IMR-90 (cell line): Measurements from ENCODE around the gene ZMYM1. TPM values are rescaled to one million over a fixed set of nuclear protein-coding genes. Genes with fewer than 3 reads are reported as not detected.

Experiments
- ATAC-seq: fragments of 200-7000 bp; cut with Tn5 transposase; 2 replicates; pipeline ENCODE4 v1.9.1; 2020; ENCODE audit warnings: low read depth, mild to moderate bottlenecking, moderate library complexity
- BruUV-seq: library from RNA; stranded (reverse); fragments of 400-500 nt; replicated peaks from 2 replicates; lab custom pipeline; 2021; lab: Mats Ljungman, UMichigan
- CTCF ChIA-PET: fragments of 300-600 bp; formaldehyde crosslinking; extraction: SDS; loops from one replicate; lab custom pipeline; 2021; ENCODE audit warnings: antibody characterized with exemption; lab: Yijun Ruan, JAX
- POLR2A ChIA-PET: fragments of 300-600 bp; sonication (Branson Sonifier 250); formaldehyde crosslinking; loops from one replicate; lab custom pipeline; 2022; ENCODE audit warnings: antibody characterized with exemption; ENCODE audit not compliant: unreplicated experiment; lab: Charles Lee
- DNase-seq: peaks from one replicate; pipeline ENCODE4 v3.0.0; 2013
- H2AFZ ChIP-seq: replicated peaks from 2 replicates; pipeline ENCODE3; 2013; ENCODE audit warnings: low read length, mild to moderate bottlenecking; ENCODE audit not compliant: poor library complexity
- H2AK5ac ChIP-seq: 2 replicates; pipeline ENCODE4 v1.6.1; 2013; ENCODE audit warnings: low read depth, low read length, inconsistent platforms
- H2AK9ac ChIP-seq: replicated peaks from 2 replicates; pipeline ENCODE3; 2013; ENCODE audit warnings: mild to moderate bottlenecking, low read depth, low read length, moderate library complexity; ENCODE audit not compliant: poor library complexity
- H2BK120ac ChIP-seq: 2 replicates; pipeline ENCODE4 v1.6.1; 2013; ENCODE audit warnings: low read depth, low read length, inconsistent platforms
- H2BK15ac ChIP-seq: 3 replicates; pipeline ENCODE4 v1.6.1; 2013; ENCODE audit warnings: low read depth, low read length, inconsistent platforms
- H2BK20ac ChIP-seq: 2 replicates; pipeline ENCODE4 v1.6.1; 2013; ENCODE audit warnings: low read depth, mild to moderate bottlenecking, inconsistent platforms, low read length, moderate library complexity
- H2BK5ac ChIP-seq: 2 replicates; pipeline ENCODE4 v1.6.1; 2013; ENCODE audit warnings: mild to moderate bottlenecking, low read depth, low read length, inconsistent platforms; ENCODE audit not compliant: poor library complexity, severe bottlenecking
- H3K14ac ChIP-seq: replicated peaks from 2 replicates; pipeline ENCODE4 v1.6.1; 2013; ENCODE audit warnings: low read depth, low read length, inconsistent platforms
- H3K18ac ChIP-seq: 2 replicates; pipeline ENCODE4 v1.6.1; 2013; ENCODE audit warnings: low read depth, low read length, control low read depth
- H3K23ac ChIP-seq: 2 replicates; pipeline ENCODE4 v1.6.1; 2013; ENCODE audit warnings: low read depth, low read length, inconsistent platforms
- H3K27ac ChIP-seq: 2 replicates; pipeline ENCODE4 v1.5.1; 2013; ENCODE audit warnings: mild to moderate bottlenecking, control low read depth, low read length; ENCODE audit not compliant: insufficient read depth
- H3K27me3 ChIP-seq: 2 replicates; pipeline ENCODE4 v1.6.1; 2013; ENCODE audit warnings: low read length; ENCODE audit not compliant: control insufficient read depth, insufficient read depth
- H3K36me3 ChIP-seq: 2 replicates; pipeline ENCODE4 v1.6.1; 2013; ENCODE audit warnings: low read length, mixed read lengths; ENCODE audit not compliant: control insufficient read depth, insufficient read depth
- H3K4ac ChIP-seq: 2 replicates; pipeline ENCODE4 v1.6.1; 2013; ENCODE audit warnings: low read depth, low read length, inconsistent platforms
- H3K4me1 ChIP-seq: 2 replicates; pipeline ENCODE4 v1.6.1; 2013; ENCODE audit warnings: low read length, mixed read lengths; ENCODE audit not compliant: control insufficient read depth, insufficient read depth
- H3K4me2 ChIP-seq: 2 replicates; pipeline ENCODE4 v1.6.1; 2013; ENCODE audit warnings: low read depth, mild to moderate bottlenecking, control low read depth, low read length, moderate library complexity
- H3K4me3 ChIP-seq: 2 replicates; pipeline ENCODE4 v1.5.1; 2013; ENCODE audit warnings: low read depth, mild to moderate bottlenecking, control low read depth, low read length, moderate library complexity; ENCODE audit not compliant: insufficient read depth
- H3K56ac ChIP-seq: 2 replicates; pipeline ENCODE4 v1.6.1; 2013; ENCODE audit warnings: low read length, inconsistent platforms; ENCODE audit not compliant: insufficient read depth; ENCODE audit errors: extremely low read depth
- H3K79me1 ChIP-seq, 2 experiments: 2 replicates each; pipeline ENCODE4 v1.6.1; 2013; ENCODE audit warnings: low read length in 2 of 2, inconsistent platforms in 1 of 2, low read depth in 1 of 2
- H3K9ac ChIP-seq: 2 replicates; pipeline ENCODE4 v1.6.1; 2013; ENCODE audit warnings: low read depth, low read length, control low read depth
- H3K9me1 ChIP-seq: 2 replicates; pipeline ENCODE4 v1.6.1; 2013; ENCODE audit warnings: low read length, inconsistent platforms; ENCODE audit not compliant: insufficient read depth
- H3K9me3 ChIP-seq: 2 replicates; pipeline ENCODE4 v1.6.1; 2013; ENCODE audit warnings: low read length; ENCODE audit not compliant: control insufficient read depth, insufficient read depth
- H4K20me1 ChIP-seq: 2 replicates; pipeline ENCODE4 v1.6.1; 2013; ENCODE audit warnings: low read length, inconsistent platforms; ENCODE audit not compliant: insufficient read depth
- H4K5ac ChIP-seq: 2 replicates; pipeline ENCODE4 v1.6.1; 2013; ENCODE audit warnings: mild to moderate bottlenecking, low read depth, low read length, control low read depth
- H4K8ac ChIP-seq, 2 experiments: 2 replicates each; pipeline ENCODE4 v1.6.1; 2013; ENCODE audit warnings: low read depth in 2 of 2, low read length in 2 of 2, control low read depth in 1 of 2, inconsistent platforms in 1 of 2
- H4K91ac ChIP-seq: 2 replicates; pipeline ENCODE4 v1.6.1; 2013; ENCODE audit warnings: low read depth, low read length, inconsistent platforms; ENCODE audit not compliant: insufficient read depth
- BHLHE40 ChIP-seq: fragments of 150-350 bp; IDR thresholded peaks from 2 replicates; pipeline ENCODE4 v1.6.1; 2016; ENCODE audit warnings: mild to moderate bottlenecking, low read depth, low read length
- MAFK ChIP-seq: IDR thresholded peaks from 2 replicates; pipeline ENCODE4 v1.6.1; 2012; ENCODE audit warnings: low read depth, low read length, improper control_type of control experiment
- NFE2L2 ChIP-seq: fragments of 150-350 bp; IDR thresholded peaks from 2 replicates; pipeline ENCODE4 v1.6.1; 2016; ENCODE audit warnings: low read depth, mild to moderate bottlenecking, low read length
- POLR2A ChIP-seq: IDR thresholded peaks from 2 replicates; pipeline ENCODE4 v1.6.1; 2012; ENCODE audit warnings: mild to moderate bottlenecking, low read depth, low read length
- RAD21 ChIP-seq: IDR thresholded peaks from 2 replicates; pipeline ENCODE4 v1.6.1; 2012; ENCODE audit warnings: low read length, improper control_type of control experiment
- RCOR1 ChIP-seq: IDR thresholded peaks from 2 replicates; pipeline ENCODE4 v1.6.1; 2012; ENCODE audit warnings: mild to moderate bottlenecking, low read length, improper control_type of control experiment; ENCODE audit not compliant: insufficient replicate concordance
- RFX5 ChIP-seq: IDR thresholded peaks from 2 replicates; pipeline ENCODE4 v1.8.0; 2012; ENCODE audit warnings: low read depth, mild to moderate bottlenecking, low read length, moderate library complexity
- WGBS, 2 experiments: methylation state at CpG; one replicate each; pipeline versions ENCODE4 v1.1.5 to v1.1.7; 2013; ENCODE audit warnings: missing lambda C conversion rate in 2 of 2; ENCODE audit not compliant: insufficient read length in 1 of 2; ENCODE audit errors: extremely low coverage in 2 of 2; 5-methylcytosine and 5-hydroxymethylcytosine counted together
- dilution Hi-C: fragments of 300-500 bp; cut with HindIII; formaldehyde crosslinking; loops from one replicate; pipeline ENCODE4 v1.14.3; 2018; ENCODE audit warnings: low sequenced_read_pairs; ENCODE audit not compliant: unreplicated experiment
- in situ Hi-C: fragments of 300-500 bp; cut with MboI; formaldehyde crosslinking; loops from 3 replicates; pipeline ENCODE4 v1.14.3; 2019; ENCODE audit warnings: low sequenced_read_pairs, inconsistent platforms, mixed read lengths
- intact Hi-C: fragments of 100-400 bp; cut with micrococcal nuclease; formaldehyde crosslinking; loops from 2 replicates; pipeline ENCODE4 v1.10.0; 2022
- polyA plus RNA-seq, 3 experiments: library from polyadenylated mRNA; depleted of rRNA; stranded (reverse); fragments of >200 nt; gene quantifications; 2 replicates each; pipeline ENCODE4 v1.2.3, GENCODE V29; 2012; ENCODE audit warnings: low replicate concordance in 1 of 3
- total RNA-seq: library from RNA; depleted of rRNA; stranded (reverse); fragments of >200 nt; gene quantifications from 2 replicates; pipeline ENCODE4 v1.2.3, GENCODE V29; 2012
- TF ChIP-seq, protein P1 (sequence below): fragments of 150-350 bp; IDR thresholded peaks from 2 replicates; pipeline ENCODE4 v1.6.1; 2016; ENCODE audit warnings: low read depth, mild to moderate bottlenecking, low read length, moderate library complexity, borderline replicate concordance

ZMYM1 gene
- total and polyA plus RNA-seq, 2 of the 4 experiments (the other 2 are of a cell fraction) = 7.2 to 33.9 TPM

DNA sequence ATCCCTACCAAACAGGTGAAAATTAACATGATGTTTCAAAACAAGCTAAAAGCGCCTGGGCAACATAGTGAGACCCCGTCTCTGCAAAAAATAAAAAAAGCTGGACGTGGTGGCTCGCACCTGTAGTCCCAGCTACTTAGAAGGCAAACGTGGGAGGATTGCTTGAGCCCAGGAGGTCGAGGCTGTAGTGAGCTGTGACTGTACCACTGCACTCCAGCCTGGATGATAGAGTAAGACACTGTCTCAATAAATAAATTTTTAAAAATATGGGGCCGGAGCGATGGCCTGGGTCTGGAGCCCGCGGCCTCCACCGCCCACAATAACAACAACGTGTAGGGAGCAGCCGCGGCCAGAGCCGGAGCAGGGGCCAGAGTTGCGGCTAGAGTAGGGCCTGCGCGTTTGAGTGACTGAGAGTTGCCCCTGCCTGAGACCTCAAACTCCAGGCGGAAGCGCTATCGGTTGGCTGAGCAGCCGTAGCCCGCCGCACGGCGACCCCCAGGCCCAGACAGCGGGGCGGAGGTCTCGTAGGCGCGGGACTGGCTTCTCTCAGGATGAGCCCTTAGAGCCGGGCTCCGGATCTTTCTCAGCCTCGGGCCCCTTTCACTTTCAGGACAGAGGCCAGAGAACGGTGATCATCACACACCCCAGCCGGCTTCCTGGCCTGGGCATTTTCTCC, 41.4 kb downstream of the ZMYM1 start (continued):
- TF ChIP-seq RAD21 = no peak

DNA sequence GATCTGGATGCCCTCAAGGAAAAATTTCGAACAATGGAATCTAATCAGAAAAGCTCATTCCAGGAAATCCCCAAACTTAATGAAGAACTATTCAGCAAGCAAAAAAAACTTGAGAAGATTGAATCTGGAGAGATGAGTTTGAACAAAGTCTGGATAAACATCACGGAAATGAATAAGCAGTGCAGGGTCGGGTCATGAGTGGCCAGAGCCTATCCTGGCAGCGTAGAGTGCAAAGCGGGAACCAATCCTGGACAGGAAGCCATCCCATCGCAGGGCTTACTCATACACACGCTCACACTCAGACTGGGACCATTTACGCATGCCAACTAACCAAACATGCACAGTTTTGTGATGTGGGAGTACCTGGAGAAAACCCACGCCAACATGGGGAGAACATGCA, 43.1 kb downstream of the ZMYM1 start:
- Histone ChIP-seq H3K56ac (no peak overlapping the region), H3K23ac (no peak overlapping the region), H3K27ac (no peak overlapping the region), H3K9me1 (no peaks in the 10 kb centered on the region), H3K36me3 (no peaks in the 10 kb centered on the region), H3K4me1 (no peaks in the 10 kb centered on the region; the same call in 1 of the 2 replicates), H2BK15ac (no peak overlapping the region), H2BK120ac (no peak overlapping the region), H3K4me2 (no peak overlapping the region), H2BK5ac (no peak overlapping the region), H3K4me3 (no peak overlapping the region), H3K27me3 (no peaks in the 10 kb centered on the region), H4K8ac (no peak overlapping the region), H3K79me1 (no peaks in the 10 kb centered on the region), H3K9ac (no peak overlapping the region), H2AK9ac (no peak overlapping the region), H3K4ac (no peak overlapping the region), H2AFZ (no peak overlapping the region), H4K5ac (no peak overlapping the region), H3K9me3 (peaks cover 4% of the 10 kb centered on the region; the same call in 1 of the 2 replicates), H4K20me1 (no peaks in the 10 kb centered on the region), H3K18ac (no peak overlapping the region), H3K14ac (no peak overlapping the region), H2BK20ac (no peak overlapping the region), H4K91ac (no peak overlapping the region), H2AK5ac (no peak overlapping the region)
- dilution Hi-C loops = no loop called here
- no CpG with 5 or more reads among the region's 9 CpGs for WGBS, 2 experiments
- TF ChIP-seq MAFK = no peak
- no peak for TF ChIP-seq RFX5
- TF ChIP-seq POLR2A = no peak
- TF ChIP-seq, protein P1, sequence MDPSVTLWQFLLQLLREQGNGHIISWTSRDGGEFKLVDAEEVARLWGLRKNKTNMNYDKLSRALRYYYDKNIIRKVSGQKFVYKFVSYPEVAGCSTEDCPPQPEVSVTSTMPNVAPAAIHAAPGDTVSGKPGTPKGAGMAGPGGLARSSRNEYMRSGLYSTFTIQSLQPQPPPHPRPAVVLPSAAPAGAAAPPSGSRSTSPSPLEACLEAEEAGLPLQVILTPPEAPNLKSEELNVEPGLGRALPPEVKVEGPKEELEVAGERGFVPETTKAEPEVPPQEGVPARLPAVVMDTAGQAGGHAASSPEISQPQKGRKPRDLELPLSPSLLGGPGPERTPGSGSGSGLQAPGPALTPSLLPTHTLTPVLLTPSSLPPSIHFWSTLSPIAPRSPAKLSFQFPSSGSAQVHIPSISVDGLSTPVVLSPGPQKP = no peak
- no peak for TF ChIP-seq BHLHE40
- TF ChIP-seq NFE2L2 = no peak
- TF ChIP-seq RCOR1 = no peak
- BruUV-seq = no TSS peak
- no peak for DNase-seq
- ChIA-PET CTCF (interaction anchor here (1.4 kb wide), 1 partner anchor 20 kb away, joined by 3 read pairs; no protein-coding TSS in a partner anchor), POLR2A (no interaction called here)
- intact Hi-C loops = no loop called here
- no peak for ATAC-seq
- in situ Hi-C loops = no loop called here
